ENCODE results near the gene MAPKBP1.

The MAPKBP1 gene

DNA sequence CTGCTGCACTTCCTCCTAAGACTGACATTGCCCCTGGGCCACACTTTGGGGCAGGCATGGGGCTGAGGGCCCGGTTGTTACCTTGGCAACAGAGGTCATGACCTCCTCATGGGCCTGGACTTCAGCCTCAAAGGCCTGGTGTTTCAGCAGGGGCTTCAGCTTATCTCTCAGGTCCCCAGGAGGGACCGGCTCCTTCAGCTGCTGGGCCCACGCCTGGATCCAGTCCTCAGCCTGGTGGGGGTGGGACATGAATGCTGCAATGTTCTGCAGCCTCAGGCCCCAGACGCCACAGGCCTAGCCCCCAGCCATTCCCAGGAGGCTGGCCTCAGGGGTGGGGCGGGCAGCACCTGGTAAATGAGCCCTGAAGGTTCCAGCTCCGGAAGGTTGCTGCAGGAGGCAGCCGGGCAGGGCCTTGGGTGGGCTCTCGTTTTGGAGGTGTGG is 92.0 kb downstream of the MAPKBP1 start:
- no peak for DNase-seq (ENCODE audit: low read depth in 1 of 2, low spot score in 1 of 2)

DNA sequence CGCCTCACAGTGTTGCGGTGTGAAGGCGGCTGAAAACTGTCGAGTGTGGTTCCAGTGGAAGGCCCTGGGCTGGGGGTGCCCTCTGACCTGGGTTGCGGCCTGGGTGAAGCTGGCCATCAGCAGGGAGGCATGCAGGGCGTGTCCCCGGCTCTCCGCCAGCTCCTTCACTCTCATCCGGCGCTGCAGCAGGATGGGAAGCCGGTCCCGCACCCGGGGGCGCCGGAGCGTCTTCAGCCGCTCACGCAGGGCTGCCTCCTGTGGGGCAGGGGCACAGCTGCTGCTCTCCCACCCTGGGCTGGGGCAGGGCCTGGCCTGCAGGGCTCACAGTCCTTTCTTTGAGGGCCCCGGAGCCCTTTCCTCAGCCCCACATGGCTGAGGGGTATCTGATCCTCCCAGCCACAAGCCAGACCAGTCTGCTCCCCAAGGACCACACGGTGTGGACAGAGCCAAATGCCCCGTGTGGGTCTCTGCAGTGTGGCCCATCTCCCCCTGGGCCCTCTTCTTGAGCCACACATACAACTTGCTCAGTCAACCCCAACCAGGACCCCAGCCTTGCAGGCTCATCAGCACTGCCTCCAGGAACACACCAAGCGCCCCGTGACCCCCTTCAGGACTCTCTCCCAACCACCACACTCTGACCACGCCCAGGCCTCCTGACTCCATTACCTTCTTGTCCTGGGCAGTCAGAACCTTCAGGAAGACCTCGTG is 92.7 kb downstream of the MAPKBP1 start:
- DNase-seq (ENCODE audit: low read depth in 1 of 2, low spot score in 1 of 2) = no peak

DNA sequence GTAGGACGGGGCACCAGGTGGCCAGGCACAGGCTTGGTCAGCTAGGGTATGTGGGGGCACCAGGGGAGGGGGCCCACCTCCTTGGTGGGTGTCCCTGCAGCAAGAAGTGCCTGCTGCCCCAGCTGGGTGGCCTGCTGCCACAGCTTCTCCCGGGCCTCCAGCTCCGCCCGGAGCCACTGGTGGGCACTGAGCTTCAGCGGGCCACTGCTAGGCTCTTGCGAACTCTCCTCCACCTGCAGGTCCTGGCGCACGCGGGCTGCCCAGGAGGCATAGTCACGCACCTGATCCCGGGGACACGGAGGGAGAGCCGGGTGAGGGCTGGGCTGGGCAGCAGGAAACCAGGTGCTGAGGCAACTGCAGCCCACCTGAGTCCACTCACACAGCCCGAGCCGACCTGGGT is 94.0 kb downstream of the MAPKBP1 start:
- no peak for DNase-seq (ENCODE audit: low read depth in 1 of 2, low spot score in 1 of 2)

DNA sequence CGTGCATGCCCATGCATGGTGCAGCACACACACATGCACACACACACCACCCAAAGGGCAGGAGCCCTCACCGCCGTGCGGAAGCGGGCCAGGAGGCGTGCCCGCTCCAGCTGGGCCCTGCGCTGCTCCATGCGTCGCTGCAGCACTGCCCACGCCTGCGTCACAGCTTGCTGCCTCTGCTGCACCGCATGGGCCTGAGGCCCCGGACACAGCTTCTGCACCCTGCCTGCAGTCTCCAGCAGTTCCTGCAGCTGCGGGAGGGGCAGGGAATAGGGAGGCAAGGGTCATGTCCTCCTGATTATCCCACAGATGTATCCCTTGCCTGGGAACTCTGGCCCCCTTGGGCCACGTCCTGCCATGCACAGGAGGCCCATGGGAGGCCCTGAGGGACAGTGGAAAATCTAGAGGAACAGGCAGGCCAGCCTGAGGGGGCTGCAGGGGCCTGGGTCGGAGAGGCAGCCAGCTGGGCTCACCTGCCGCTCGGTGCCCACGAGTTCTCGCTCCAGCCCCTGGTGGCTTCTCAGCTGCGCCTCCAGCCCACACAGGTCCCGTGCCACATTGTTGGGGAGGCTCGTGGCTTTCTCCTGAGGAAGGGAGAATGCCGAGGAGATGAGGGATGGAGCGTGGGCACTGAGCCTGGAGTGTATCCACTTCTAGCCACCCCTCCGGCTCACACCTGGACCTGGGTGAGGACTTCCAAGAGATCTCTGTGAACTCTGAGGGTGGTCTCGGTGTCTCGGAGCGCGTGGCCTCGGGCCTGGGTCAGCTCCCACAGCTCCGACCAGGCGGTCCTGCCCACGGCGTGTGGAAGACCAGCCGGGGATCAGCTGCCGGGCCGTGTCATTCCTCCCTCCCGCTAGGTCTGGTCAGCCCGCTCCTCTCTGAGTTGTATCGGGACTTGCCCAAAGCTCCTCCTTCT is 95.7 kb downstream of the MAPKBP1 start:
- DNase-seq (ENCODE audit: low read depth in 1 of 2, low spot score in 1 of 2) = no peak

DNA sequence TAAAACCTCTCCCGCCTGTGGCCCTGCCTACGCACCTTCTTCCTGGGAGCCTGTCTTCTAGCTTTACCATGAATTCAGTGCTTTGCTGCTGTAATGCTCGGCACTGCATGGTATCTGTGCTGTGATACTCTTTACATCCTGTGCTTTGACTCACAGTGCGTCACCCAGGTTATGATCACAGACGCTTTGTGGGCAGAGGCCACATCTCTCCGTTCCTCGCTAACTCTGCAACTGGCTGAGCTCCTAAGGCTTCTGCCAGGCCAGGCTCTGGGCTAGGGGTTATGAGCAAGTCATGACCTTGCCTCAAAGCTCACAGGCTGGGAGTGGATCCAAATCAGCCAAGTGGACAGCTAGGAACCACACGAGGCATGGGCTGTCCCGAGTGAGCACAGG is 96.4 kb downstream of the MAPKBP1 start:
- peak in 1 of 2 donors; percentile 49 for DNase-seq (ENCODE audit: low read depth in 1 of 2, low spot score in 1 of 2)

DNA sequence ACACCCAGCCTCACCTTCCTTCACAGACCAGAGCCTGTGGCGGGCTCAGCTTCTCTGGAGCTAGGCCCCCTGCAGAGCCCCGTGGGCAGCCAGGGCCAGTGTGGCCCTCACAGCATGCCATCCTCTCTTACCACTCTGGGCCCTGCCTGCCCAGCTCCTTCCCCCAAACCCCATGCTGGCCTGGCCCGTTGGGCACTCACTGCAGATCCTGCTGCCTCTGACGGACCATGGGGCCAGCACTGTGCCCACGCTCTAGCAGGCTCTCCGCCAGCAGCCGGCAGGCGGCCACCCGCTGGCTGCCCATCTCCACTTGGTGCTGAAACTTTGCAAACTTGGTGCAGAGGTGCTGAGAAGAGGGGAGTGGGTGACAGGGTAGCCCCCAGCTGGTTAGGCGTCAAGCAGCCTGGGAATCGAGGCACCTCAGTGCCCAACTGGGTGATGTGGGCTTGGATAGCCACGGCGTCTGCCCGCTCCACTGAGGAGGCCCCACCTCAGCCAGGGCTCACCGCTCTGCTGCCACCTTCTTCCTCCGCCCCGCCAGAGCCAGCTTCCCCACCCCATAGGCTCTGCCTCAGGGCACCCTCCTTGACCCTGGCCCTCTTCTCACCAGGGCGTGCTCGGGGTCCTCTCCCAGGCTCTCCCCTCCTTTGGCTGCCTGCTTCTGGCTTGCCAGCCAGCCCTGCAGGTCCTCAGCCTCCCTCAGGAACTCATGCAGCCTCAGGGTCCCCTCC is 97.1 kb downstream of the MAPKBP1 start:
- no peak for DNase-seq (ENCODE audit: low read depth in 1 of 2, low spot score in 1 of 2)

DNA sequence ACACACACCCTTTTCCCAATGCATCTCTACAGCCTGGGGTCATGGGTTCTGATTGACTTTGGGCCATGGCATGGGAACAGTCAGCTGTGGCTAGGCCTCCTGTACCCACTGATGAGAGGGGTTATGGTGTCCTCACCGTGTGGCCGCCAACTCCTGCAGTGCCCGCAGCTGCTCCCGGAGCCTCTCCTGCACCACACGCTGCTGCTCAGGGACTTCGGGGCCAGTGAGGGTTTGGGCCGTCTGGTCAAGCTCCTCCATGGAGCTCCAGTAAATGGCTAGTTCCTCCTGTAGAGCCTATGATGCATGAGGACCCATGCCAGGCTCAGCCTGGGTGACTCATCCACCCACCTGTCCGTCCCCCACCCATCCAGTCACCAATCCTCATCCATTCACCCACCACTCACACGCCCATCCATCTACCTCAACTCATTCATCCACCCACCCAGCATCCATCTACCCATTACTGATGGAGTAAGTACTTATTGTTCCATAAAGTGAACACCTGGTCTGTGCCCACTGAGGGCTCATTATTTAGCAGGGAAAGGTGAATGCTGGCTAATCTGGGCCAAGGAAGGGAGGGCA is 98.0 kb downstream of the MAPKBP1 start:
- no peak for DNase-seq (ENCODE audit: low read depth in 1 of 2, low spot score in 1 of 2)

DNA sequence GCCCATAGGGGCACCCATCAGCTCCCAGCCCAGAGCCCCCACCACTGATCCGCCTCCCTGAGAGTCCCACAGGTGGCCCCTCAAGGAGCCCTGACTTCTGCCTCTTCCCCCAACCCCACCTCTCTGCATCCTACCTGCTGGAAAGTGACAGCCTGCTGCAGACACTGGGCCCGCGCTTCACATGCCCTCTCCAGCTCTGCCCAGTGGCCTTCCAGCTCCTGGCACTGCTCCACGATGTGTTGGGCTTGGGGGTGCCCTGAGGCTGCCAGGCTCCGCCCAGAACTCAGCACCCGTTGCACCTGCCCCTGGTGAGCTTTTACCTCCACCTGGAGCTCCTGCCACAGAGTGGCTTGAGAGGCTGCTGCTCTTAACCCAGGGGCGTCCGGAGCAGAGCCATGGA is 99.4 kb downstream of the MAPKBP1 start:
- DNase-seq (ENCODE audit: low read depth in 1 of 2, low spot score in 1 of 2) = no peak

DNA sequence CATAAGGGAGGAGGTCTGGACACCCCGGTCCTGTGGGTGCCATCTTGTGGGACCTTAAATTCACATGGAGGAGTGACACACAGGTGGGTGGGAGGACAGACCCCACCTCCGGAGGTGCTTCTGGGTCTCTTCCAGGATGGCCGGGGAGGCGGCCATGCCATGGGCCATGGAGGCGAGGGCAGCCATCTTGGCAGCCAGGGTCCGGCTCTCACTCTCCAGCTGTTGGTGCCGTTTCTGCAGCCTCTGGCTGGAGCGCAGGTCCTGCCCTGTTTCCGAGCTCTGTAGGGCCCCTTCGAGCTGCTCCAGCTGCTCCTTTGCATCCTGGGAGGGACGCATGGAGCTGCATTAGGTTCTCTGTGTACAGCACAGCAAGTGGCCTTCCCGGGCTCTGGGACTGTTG is 100.5 kb downstream of the MAPKBP1 start:
- DNase-seq (ENCODE audit: low read depth in 1 of 2, low spot score in 1 of 2) = no peak

DNA sequence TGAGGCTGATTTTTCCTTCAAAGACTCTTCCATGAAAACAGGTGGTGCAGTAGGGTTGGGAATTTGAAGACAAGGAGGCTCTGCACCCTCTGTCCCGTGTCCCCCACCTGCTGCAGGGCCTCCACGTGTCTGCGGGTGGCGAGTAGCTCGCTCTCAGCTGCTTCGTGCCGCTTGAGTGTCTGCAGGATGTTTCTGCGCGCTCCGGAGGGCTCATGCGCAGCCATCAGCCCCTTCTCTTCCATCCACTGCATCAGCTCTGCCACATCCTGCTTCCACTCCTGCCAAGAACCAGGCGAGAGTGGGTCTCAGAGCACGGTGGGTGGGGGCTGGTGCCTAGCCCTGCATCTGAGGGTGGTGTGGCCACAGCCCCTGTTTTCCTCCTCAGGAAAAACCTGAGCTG is 101.7 kb downstream of the MAPKBP1 start:
- DNase-seq (ENCODE audit: low read depth in 1 of 2, low spot score in 1 of 2) = no peak

DNA sequence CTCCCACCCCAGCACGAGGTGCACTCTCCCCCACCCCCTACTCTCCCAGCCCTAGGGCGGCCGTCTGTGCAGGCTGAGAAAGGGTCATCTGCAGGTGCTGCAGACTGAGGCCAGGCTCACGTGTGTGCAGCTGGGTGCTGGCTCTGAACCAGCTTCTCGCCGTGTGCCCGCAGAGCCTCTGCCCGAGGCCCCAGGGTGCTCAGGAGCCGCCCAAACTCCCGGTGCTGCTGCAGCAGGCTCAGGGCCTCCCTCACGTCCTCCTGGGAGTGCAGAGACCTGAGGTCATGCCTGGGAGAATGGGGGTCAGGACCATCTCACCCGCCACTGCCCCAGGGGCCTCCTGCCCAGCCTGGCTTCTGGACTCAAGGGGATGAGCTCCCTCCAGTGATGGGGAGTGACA is 102.4 kb downstream of the MAPKBP1 start:
- DNase-seq (ENCODE audit: low read depth in 1 of 2, low spot score in 1 of 2) = no peak
